SK-N-SH (cell line): ENCODE measurements around the gene PCGF2.

Source experiments
- CTCF ChIP-seq: fragments of 200-600 bp; sonication (generic); IDR thresholded peaks from 2 replicates; pipeline ENCODE4 v1.6.1; 2017; ENCODE audit warnings: antibody characterized with exemption, mild to moderate bottlenecking, moderate library complexity
- MAX ChIP-seq: IDR thresholded peaks from 2 replicates; pipeline ENCODE4 v1.4.0; 2012; ENCODE audit warnings: low read depth
- RFX5 ChIP-seq: IDR thresholded peaks from 2 replicates; pipeline ENCODE4 v1.6.1; 2012; ENCODE audit warnings: mild to moderate bottlenecking, improper control_type of control experiment, low read length
- TAF1 ChIP-seq: IDR thresholded peaks from 2 replicates; pipeline ENCODE4 v1.6.1; 2012; ENCODE audit warnings: low read depth, mild to moderate bottlenecking, low read length, moderate library complexity, borderline replicate concordance
- YY1 ChIP-seq: IDR thresholded peaks from 2 replicates; pipeline ENCODE4 v1.4.0; 2012; ENCODE audit warnings: low read depth, mild to moderate bottlenecking

GRCh38 chr17:38740044-38740443 is 8.1 kb downstream of the PCGF2 start:
- TF ChIP-seq YY1 (no peak), RFX5 (no peak), TAF1 (no peak), MAX (no peak), CTCF (no peak)
